Activated naive CD8-positive, alpha-beta T cell treated with anti-CD3 and anti-CD28 coated beads, Interleukin-2, amount 50 U/mL, for 24 hours (primary cell): ENCODE data around the gene PTPRK.
A peak's percentile ranks its signal among the peaks of the same experiment; 100 is the strongest.

Experiments used
- ATAC-seq: fragments of 150-1000 bp; cut with Tn5 transposase; one replicate; pipeline ENCODE4 v1.10.0; 2021
- DNase-seq: peaks from one replicate; pipeline ENCODE4 v3.0.0; 2021
- H3K27ac Mint-ChIP-seq: one replicate; pipeline ENCODE4 v1.8.0; 2021; ENCODE audit warnings: mild to moderate bottlenecking, mixed read lengths
- H3K27me3 Mint-ChIP-seq: one replicate; pipeline ENCODE4 v1.8.0; 2021; ENCODE audit warnings: mixed read lengths
- H3K36me3 Mint-ChIP-seq: one replicate; pipeline ENCODE4 v1.8.0; 2021; ENCODE audit warnings: low read depth, mixed read lengths
- H3K4me1 Mint-ChIP-seq: one replicate; pipeline ENCODE4 v1.8.0; 2021; ENCODE audit warnings: mixed read lengths
- H3K4me3 Mint-ChIP-seq: one replicate; pipeline ENCODE4 v1.8.0; 2021; ENCODE audit warnings: mild to moderate bottlenecking, moderate library complexity, mixed read lengths
- H3K9me3 Mint-ChIP-seq: one replicate; pipeline ENCODE4 v1.8.0; 2021; ENCODE audit warnings: mixed read lengths

Gene PTPRK

GRCh38 chr6:128507337-128508310 lies 12.8 kb downstream of the PTPRK start:
- H3K4me1 Mint-ChIP-seq, result no peaks in the 10 kb centered on the region
- DNase-seq, result no peak
- H3K27ac Mint-ChIP-seq, result no peak overlapping the region
- no peak for ATAC-seq
- H3K36me3 Mint-ChIP-seq, result no peaks in the 10 kb centered on the region
- H3K4me3 Mint-ChIP-seq, result no peak overlapping the region
- peaks cover 3% of the 10 kb centered on the region for H3K27me3 Mint-ChIP-seq
- no peaks in the 10 kb centered on the region for H3K9me3 Mint-ChIP-seq

GRCh38 chr6:128505603-128506002 lies 14.8 kb downstream of the PTPRK start:
- Mint-ChIP-seq H3K9me3 (no peaks in the 10 kb centered on the region), H3K4me3 (no peak overlapping the region), H3K27me3 (peaks cover 2% of the 10 kb centered on the region), H3K4me1 (no peaks in the 10 kb centered on the region), H3K36me3 (no peaks in the 10 kb centered on the region), H3K27ac (no peak overlapping the region)
- ATAC-seq (no peak), DNase-seq (no peak)

DNA sequence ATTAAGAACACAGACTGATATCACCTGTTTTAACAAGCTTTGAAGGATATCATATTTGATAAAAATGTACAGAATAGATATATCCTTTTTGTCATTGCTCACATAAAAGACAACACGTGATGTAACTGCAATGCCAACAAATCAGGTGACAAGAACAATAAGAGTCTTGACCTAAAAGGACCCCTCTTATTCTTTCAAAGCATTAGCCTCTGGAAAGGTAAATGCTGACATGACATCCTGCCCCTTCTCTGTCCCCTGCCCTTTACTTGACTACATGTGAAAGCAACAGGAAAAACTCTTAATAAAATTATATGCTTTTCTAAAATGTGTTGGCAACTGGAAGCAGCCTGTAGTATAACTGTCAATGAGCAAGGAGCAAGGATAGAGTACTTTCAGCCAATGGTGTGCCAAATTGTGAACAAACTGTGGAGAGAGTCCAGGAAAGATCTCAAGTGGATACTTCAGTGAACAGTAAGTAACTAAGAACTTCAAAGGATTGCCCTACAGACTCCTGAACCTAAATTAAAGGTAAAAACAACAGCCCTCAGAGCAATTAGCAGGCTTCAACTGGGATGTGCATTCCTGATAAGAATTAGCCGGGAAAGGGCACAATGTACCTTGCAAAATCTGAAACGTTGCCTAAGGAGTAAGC lies 16.3 kb downstream of the PTPRK start:
- H3K36me3 Mint-ChIP-seq, result no peaks in the 10 kb centered on the region
- peaks cover 2% of the 10 kb centered on the region for H3K27me3 Mint-ChIP-seq
- ATAC-seq, result no peak
- no peak for DNase-seq
- no peaks in the 10 kb centered on the region for H3K9me3 Mint-ChIP-seq
- no peak overlapping the region for H3K27ac Mint-ChIP-seq
- no peak overlapping the region for H3K4me3 Mint-ChIP-seq
- no peaks in the 10 kb centered on the region for H3K4me1 Mint-ChIP-seq

GRCh38 chr6:128500749-128501600 lies 19.4 kb downstream of the PTPRK start:
- no peak overlapping the region for H3K27ac Mint-ChIP-seq
- DNase-seq (no peak), ATAC-seq (no peak)
- H3K9me3 Mint-ChIP-seq, result no peaks in the 10 kb centered on the region
- H3K4me3 Mint-ChIP-seq, result no peak overlapping the region
- H3K4me1 Mint-ChIP-seq, result no peaks in the 10 kb centered on the region
- no peaks in the 10 kb centered on the region for H3K27me3 Mint-ChIP-seq
- no peaks in the 10 kb centered on the region for H3K36me3 Mint-ChIP-seq

- Mint-ChIP-seq H3K9me3 (no peaks in the 10 kb centered on the region), H3K36me3 (no peaks in the 10 kb centered on the region), H3K27me3 (peaks cover 2% of the 10 kb centered on the region), H3K27ac (no peak overlapping the region), H3K4me3 (no peak overlapping the region), H3K4me1 (no peaks in the 10 kb centered on the region)
- DNase-seq, result no peak
- ATAC-seq, result no peak
Measured at GRCh38 chr6:128500014-128500413, 20.4 kb downstream of the PTPRK start.

DNA sequence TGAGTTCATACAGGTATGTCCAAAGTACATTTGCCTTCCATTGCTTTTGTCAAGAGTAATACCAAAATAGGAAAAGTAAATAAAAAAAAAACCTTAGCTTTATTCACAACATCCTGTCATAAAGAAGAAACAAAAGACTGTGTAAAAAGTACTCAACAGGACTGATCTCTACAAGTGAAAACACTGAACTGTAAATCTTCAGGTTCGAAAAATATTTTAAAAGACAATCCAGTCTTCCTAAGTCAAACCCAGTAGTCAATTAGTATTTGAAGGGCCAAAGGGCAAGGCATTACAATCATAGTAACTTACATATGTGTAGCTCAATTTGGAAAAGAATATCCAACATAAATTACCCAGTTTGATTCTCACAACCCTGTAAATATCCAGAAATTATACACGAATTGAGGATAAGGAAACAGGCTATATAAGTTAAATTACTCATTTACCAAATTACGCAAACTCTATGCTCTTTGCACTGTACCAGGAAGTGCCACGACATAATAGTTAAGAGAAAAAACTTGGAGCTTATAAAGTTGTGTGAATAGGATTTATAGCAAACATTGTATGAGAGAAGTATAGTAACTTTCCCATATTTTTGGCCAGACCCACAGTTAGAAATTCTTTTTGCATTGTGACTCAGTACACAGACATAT lies 21.2 kb downstream of the PTPRK start:
- H3K36me3 Mint-ChIP-seq, result no peaks in the 10 kb centered on the region
- DNase-seq, result no peak
- H3K27ac Mint-ChIP-seq, result no peak overlapping the region
- H3K4me1 Mint-ChIP-seq, result no peaks in the 10 kb centered on the region
- H3K4me3 Mint-ChIP-seq, result no peak overlapping the region
- ATAC-seq, result no peak
- peaks cover 2% of the 10 kb centered on the region for H3K27me3 Mint-ChIP-seq
- H3K9me3 Mint-ChIP-seq, result no peaks in the 10 kb centered on the region

DNA sequence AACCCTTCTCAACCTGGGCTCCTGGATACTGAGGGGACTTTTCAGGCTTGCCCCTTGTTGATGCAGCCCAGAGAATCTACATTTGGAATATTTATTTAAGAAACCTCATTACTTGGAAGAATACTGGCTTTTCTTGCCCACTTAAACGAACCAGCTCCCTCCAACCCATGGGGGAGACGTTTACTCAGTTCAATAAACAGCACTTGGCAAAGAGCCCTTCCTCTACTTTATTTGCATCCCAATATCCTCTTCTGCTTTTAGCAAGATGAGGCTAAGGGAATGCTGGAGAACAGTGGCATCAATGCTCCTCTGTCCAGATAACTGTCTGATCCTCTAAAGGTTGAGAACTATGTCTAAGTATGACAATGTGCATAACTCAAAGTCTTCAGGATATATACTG lies 22.2 kb downstream of the PTPRK start:
- H3K27ac Mint-ChIP-seq, result no peak overlapping the region
- H3K27me3 Mint-ChIP-seq, result peaks cover 2% of the 10 kb centered on the region
- no peaks in the 10 kb centered on the region for H3K4me1 Mint-ChIP-seq
- DNase-seq, result no peak
- no peaks in the 10 kb centered on the region for H3K36me3 Mint-ChIP-seq
- H3K4me3 Mint-ChIP-seq, result no peak overlapping the region
- no peak for ATAC-seq
- H3K9me3 Mint-ChIP-seq, result no peaks in the 10 kb centered on the region

DNA sequence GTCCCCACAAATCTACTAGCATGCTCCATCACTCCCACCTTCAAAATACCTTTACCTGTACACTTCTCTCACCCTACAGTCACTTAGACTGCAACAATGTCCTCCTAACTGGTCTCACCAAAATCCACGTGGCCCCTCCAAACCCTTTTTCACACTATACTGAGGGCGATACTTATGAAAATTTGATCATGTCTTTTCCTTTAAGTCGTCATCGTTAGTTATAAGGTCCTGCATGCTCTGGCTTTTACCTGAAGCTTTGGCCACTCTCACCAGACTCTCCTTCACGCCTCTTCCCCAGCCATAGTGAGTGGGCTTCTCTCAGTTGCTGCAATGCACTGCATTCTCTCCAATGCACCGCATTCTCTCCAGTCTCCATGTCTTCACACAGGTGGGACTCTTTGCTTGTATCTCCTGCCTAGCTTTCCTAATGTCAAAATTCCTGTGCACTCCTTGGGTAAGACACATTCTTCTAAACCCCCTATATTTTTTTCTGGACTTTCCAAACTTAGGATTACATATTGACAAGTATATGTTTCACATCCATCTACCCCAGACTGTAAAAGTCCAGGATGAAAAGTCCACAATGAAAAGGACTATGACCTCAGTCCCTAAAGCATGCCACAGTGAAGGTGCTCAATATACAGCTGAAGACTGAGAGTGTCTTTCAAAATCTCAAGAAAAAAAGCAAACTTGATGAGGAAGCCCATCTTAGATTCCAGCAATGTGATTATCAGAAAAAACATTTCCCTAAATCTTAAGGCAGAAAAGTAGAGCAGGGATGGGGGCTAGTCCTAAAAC lies 24.7 kb downstream of the PTPRK start:
- no peak for DNase-seq
- no peaks in the 10 kb centered on the region for H3K9me3 Mint-ChIP-seq

DNA sequence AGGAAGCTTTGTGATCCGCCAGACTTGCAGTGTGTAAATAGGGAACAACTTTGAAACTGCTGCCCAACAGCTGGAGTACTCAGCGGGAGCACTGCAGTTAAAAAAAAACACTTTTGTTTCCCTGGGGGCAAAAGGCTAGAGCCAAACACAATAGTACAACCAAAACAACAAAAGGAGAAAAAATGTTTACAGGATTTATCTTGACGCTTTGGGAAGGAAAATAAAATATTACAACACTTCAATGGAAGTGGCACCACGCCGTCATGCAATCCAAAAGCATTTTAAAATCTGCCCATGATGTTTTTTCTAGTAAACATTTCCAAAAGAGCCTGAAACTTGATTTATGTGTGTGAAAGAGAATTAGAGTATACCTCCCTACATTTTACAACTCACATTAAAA lies 26.0 kb downstream of the PTPRK start:
- Mint-ChIP-seq H3K4me1 (peaks cover 2% of the 10 kb centered on the region), H3K9me3 (no peaks in the 10 kb centered on the region), H3K4me3 (no peak overlapping the region), H3K27me3 (peaks cover 2% of the 10 kb centered on the region), H3K27ac (no peak overlapping the region), H3K36me3 (no peaks in the 10 kb centered on the region)
- no peak for DNase-seq
- ATAC-seq, result no peak

More for the DNA sequence above, 24.7 kb downstream of the PTPRK start:
- no peak for ATAC-seq
- H3K4me3 Mint-ChIP-seq, result no peak overlapping the region
- H3K4me1 Mint-ChIP-seq, result peaks cover 2% of the 10 kb centered on the region
- H3K36me3 Mint-ChIP-seq, result no peaks in the 10 kb centered on the region
- no peak overlapping the region for H3K27ac Mint-ChIP-seq
- H3K27me3 Mint-ChIP-seq, result peaks cover 2% of the 10 kb centered on the region

DNA sequence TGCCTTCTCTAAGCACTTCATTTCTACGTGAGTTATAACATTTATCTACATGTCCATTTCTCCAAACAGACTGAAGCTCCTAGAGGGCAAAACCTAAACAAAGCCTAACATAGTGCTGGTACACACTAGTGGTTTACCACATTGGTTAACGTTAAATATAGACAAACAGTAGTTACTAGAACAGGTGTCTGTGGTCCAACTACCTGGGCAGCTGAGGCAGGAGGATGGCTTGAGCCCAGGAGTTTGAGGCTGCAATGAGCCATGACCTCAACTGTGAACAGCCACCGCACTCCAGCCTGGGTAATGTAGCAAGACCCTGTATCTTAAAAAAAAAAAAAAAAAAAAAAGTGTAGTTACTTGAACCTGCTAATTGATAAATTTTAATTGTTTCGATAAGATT lies 26.5 kb downstream of the PTPRK start:
- no peaks in the 10 kb centered on the region for H3K36me3 Mint-ChIP-seq
- no peak for ATAC-seq
- no peak overlapping the region for H3K27ac Mint-ChIP-seq

DNA sequence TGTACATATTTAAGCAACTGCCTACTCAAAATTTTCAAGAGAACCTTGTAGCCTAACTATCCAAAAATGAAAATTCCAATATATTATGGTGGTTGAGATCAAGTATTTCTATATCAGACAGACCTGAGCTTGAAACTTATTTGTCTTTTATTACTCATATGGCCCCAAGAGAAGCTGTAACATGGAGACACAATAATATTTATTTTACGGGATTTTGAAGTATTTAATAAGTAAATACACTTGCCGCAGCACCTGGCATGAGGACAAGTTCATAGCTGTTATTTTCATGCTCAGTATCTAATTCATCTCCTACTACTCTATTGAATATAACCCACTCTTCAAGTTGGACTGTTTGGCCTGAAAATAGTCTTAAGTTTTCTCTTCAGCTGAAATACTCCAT lies 28.0 kb downstream of the PTPRK start:
- Mint-ChIP-seq H3K4me3 (no peak overlapping the region), H3K9me3 (no peaks in the 10 kb centered on the region), H3K36me3 (no peaks in the 10 kb centered on the region), H3K4me1 (peaks cover 2% of the 10 kb centered on the region), H3K27me3 (peaks cover 2% of the 10 kb centered on the region), H3K27ac (no peak overlapping the region)
- ATAC-seq, result no peak
- DNase-seq, result no peak

More for the DNA sequence above, 26.5 kb downstream of the PTPRK start:
- DNase-seq, result no peak
- peaks cover 2% of the 10 kb centered on the region for H3K4me1 Mint-ChIP-seq
- H3K9me3 Mint-ChIP-seq, result no peaks in the 10 kb centered on the region
- peaks cover 2% of the 10 kb centered on the region for H3K27me3 Mint-ChIP-seq
- H3K4me3 Mint-ChIP-seq, result no peak overlapping the region

GRCh38 chr6:128491610-128492206 lies 28.7 kb downstream of the PTPRK start:
- Mint-ChIP-seq H3K27ac (no peak overlapping the region), H3K27me3 (peaks cover 2% of the 10 kb centered on the region), H3K4me1 (peaks cover 2% of the 10 kb centered on the region), H3K4me3 (peak overlapping the region; percentile 13), H3K9me3 (no peaks in the 10 kb centered on the region), H3K36me3 (no peaks in the 10 kb centered on the region)
- no peak for DNase-seq
- no peak for ATAC-seq

- Mint-ChIP-seq H3K27ac (no peak overlapping the region), H3K4me1 (peaks cover 2% of the 10 kb centered on the region), H3K27me3 (peaks cover 2% of the 10 kb centered on the region), H3K4me3 (no peak overlapping the region), H3K36me3 (no peaks in the 10 kb centered on the region), H3K9me3 (no peaks in the 10 kb centered on the region)
- ATAC-seq, result no peak
- DNase-seq, result no peak
Measured at GRCh38 chr6:128491100-128491581, 29.3 kb downstream of the PTPRK start.
